Measurements from ENCODE around the gene TUT4.
"Not testable (repeated sequence)": the region's sequence is repeated elsewhere in the genome, so short reads cannot be mapped to it uniquely, and the experiment has no call there.

Gene TUT4, protein sequence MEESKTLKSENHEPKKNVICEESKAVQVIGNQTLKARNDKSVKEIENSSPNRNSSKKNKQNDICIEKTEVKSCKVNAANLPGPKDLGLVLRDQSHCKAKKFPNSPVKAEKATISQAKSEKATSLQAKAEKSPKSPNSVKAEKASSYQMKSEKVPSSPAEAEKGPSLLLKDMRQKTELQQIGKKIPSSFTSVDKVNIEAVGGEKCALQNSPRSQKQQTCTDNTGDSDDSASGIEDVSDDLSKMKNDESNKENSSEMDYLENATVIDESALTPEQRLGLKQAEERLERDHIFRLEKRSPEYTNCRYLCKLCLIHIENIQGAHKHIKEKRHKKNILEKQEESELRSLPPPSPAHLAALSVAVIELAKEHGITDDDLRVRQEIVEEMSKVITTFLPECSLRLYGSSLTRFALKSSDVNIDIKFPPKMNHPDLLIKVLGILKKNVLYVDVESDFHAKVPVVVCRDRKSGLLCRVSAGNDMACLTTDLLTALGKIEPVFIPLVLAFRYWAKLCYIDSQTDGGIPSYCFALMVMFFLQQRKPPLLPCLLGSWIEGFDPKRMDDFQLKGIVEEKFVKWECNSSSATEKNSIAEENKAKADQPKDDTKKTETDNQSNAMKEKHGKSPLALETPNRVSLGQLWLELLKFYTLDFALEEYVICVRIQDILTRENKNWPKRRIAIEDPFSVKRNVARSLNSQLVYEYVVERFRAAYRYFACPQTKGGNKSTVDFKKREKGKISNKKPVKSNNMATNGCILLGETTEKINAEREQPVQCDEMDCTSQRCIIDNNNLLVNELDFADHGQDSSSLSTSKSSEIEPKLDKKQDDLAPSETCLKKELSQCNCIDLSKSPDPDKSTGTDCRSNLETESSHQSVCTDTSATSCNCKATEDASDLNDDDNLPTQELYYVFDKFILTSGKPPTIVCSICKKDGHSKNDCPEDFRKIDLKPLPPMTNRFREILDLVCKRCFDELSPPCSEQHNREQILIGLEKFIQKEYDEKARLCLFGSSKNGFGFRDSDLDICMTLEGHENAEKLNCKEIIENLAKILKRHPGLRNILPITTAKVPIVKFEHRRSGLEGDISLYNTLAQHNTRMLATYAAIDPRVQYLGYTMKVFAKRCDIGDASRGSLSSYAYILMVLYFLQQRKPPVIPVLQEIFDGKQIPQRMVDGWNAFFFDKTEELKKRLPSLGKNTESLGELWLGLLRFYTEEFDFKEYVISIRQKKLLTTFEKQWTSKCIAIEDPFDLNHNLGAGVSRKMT (N-terminal part only)

DNA sequence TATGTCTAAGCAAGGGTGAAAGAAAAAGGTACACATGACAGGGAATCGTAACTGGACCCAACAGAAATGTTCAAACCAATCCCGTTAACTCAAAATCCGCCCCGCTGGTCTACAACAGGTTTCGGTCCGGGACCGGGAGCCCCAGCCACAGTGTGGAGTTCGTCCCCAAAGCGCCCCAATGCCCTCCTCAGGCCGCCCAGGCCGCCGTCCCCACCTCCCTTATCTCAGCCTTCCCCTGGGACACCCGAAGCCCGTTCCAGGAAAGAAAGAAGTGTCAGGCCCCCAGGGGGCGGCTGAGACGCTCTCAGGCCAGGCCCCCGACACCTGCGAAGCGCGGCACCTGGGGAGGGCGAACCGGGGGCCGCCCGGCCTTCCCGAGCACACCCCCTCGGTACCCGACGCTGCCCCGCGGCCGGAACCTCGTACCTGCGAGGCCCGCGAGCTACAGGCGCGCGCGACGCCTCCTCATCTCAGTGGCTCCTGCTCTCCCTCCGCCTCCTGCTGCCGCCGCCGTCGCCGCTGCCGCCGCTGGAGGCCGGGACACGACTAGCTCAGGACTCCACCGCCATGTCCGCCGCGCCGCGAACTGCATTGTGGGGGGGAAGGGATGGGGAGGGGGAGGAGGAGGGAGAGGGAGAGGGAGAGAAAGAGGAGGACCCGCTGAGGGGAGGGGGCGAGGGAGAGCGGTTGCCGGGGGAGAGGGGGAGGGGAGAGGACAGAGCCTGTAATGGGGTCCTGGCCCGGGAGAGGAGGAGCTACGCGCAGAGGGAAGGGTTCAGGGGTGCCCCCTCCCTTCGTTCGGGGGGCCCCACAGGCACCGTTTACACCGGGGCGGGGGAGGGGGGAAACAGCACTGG lies at the start of gene TUT4:
TUT4 (minus strand) TSS at position 588 of the 857 bp plus-strand sequence. CDS start 26,812 bp downstream, outside the sequence.
- DNase-seq (ENCODE audit: insufficient read length, low spot score) (peak; percentile 36), FAIRE-seq (peak; percentile 80)

DNA sequence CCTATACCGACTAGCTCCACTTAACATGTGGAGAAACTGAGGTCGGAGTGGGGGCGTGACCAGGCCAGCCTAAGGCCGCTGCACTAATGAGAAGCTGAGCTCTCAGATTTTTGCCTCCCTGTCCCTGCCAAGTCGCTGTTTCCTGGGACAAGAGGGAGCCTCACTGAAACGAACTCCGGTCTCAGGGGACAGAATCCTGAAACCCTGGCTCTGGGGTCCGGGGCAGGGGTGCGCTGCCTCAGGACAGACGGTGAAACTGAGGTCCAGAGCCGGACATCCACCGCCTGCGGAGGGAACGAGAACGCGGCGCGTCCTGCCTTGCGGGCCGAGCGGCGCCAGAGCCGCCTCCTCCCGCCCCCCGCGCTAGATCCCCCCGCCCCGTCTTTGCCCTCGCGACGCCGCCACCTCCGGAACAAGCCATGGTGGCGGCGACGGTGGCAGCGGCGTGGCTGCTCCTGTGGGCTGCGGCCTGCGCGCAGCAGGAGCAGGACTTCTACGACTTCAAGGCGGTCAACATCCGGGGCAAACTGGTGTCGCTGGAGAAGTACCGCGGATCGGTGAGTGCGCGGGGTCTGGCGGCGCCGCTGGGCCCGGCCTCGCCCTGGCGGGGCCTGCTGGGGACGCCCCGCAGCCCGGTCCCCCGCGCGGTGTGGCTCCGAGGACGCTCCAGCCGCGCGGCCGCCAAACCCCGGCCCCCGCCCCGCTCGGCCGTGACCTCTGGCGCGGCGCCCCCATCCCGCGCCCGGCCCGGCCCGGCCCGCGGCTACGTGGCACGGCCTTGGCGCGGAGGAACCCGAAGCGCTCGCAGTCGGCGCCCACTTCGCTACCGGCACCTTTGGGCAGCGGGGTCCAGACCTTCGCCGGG lies 49.3 kb upstream of the TUT4 start, which contains the start of gene GPX7:
GPX7 (plus strand) TSS at position 381 of the 865 bp plus-strand sequence; CDS start at position 420, 39 bp downstream.
- peak; percentile 69 for DNase-seq (ENCODE audit: insufficient read length, low spot score)

DNA sequence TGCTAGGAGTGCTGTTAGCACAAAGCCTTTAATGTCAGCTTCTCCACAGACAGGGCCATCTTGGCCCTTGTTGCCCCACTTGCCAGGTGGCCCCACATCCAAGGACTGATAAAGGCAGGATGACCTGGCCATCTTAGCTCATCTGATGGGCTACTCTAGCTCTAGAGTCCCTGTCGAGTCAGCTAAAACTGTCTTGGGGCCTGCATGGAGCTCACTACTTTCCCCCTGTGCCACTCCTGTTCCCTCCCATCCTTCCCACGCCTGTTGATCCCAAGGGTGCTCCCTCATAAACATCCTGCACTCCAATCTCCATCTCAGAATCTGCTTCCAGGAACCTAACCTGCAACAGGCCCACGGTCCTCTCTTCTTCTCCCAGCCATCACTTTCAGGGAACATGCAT lies 48.6 kb upstream of the TUT4 start:
- DNase-seq (ENCODE audit: insufficient read length, low spot score) = no peak
- FAIRE-seq = no peak

More for the DNA sequence above, 49.3 kb upstream of the TUT4 start, which contains the start of gene GPX7:
- no peak for FAIRE-seq

DNA sequence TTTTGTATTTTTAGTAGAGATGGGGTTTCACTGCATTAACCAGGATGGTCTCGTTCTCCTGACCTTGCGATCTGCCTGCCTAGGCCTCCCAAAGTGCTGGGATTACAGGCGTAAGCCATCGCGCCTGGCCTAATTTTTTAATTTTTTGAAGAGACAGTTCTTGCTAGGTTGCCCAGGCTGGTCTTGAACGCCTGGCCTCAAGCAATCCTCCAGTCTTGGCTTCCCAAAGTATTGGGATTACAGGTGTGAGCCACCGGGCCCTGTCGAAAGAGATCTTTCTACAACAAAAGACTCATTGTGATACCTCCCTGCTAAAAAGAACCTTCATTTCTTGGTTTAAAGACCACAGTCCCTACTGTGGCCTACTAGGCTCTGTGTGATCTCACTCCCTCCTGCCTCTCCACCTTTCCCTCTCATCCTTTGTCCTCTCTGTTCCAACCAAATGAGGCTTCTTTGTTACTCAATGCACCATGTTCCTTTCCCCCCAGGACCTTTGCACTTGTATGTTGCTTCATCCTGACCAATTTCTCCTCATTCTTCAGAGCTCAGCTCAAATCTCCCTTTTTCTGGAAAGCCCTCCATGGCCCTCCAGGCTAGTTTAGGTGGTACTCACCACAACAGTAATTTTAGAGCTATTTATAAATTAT lies 47.8 kb upstream of the TUT4 start:
- DNase-seq (ENCODE audit: insufficient read length, low spot score) = no peak
- FAIRE-seq = no peak

DNA sequence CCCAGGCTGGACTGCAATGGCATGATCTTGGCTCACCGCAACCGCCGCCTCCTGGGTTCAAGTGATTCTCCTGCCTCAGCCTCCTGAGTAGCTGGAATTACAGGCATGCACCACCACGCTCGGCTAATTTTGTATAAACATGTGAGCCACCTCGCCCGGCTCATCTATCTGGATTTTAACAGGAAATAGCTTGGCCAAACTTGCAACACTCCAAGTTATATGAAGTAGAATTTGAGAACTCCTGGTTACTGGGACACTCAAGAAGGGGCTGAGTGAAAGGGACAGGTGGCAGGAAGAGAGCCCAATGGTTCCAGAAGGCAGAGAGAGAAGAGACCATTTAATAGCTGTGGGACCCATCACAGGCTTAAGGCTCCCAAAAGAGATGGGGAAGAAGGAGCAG lies 46.3 kb upstream of the TUT4 start:
- no peak for DNase-seq (ENCODE audit: insufficient read length, low spot score)
- no peak for FAIRE-seq

DNA sequence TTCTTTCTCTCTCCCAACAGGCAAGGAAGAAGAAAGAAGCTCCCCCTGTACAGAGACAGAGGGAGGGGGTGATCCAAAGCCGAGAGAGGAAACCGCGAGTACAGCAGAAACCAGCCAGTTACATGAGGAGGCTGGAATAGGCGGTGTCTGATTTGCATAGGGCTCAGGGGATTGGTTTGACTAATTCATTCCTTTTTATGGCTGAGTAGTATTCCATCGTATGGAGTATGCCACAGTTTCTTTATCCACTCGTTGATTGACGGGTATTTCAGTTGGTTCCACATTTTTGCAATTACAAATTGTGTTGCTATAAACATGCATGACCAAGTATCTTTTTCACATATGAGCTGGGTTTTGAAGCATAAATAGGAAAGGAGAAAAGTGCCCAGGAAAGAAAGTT lies 45.8 kb upstream of the TUT4 start:
- DNase-seq (ENCODE audit: insufficient read length, low spot score) (no peak), FAIRE-seq (no peak)

DNA sequence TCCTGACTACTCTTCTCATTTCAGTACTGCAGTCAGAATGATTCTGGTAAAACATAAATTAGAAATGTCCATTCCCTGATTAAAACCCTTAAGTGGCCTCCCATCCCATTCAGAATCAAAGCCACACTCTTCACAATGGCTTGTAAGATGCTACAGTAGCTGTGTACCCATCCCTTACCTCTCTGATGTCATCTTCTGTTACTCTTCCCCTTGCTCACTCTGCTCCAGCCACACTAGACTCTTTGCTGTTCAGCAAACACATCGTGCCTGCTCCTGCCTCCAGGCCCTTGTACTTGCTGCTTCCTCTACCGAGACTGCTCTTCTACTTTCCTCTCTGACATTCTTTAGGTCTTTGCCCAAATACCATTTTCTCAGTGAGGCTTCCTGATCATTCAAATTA lies 45.0 kb upstream of the TUT4 start:
- DNase-seq (ENCODE audit: insufficient read length, low spot score) = no peak
- no peak for FAIRE-seq

DNA sequence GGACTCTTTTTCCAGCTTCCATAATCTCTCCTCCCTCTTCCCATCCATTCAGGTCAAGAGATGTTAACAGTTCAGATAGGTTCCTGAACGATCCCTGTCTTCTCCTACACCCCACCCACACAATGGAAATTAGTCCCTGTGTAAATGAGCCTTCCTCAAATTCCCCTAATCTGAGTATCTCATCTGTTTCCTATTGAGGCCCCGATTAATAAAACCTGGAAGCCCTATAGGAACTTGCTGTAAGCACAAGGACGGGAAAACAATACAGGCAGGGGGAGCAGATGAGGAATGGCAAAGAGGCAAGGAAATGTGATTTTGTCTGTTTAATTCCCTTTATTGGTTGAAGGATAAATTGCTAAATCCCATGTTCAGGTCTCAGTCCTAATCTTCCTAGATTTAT lies 42.2 kb upstream of the TUT4 start:
- FAIRE-seq (no peak), DNase-seq (ENCODE audit: insufficient read length, low spot score) (no peak)

DNA sequence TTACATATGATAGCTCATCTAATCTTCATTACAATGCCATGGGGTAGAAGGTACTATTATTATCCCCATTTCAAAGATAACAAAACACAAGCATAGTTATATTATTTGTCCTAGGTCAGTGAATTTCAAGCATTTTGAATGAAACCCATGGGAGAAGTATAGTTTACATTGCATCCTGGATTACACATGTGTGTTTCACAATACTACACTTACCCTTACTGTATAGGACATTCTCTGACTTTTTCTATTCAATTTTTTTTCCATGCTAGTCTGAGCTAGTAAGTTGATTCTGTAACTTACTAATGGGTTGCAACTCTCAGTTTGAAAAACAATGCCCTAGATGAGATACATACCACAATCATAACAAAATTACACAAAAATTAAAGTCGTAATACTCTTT lies 40.6 kb upstream of the TUT4 start:
- DNase-seq (ENCODE audit: insufficient read length, low spot score) (no peak), FAIRE-seq (no peak)

DNA sequence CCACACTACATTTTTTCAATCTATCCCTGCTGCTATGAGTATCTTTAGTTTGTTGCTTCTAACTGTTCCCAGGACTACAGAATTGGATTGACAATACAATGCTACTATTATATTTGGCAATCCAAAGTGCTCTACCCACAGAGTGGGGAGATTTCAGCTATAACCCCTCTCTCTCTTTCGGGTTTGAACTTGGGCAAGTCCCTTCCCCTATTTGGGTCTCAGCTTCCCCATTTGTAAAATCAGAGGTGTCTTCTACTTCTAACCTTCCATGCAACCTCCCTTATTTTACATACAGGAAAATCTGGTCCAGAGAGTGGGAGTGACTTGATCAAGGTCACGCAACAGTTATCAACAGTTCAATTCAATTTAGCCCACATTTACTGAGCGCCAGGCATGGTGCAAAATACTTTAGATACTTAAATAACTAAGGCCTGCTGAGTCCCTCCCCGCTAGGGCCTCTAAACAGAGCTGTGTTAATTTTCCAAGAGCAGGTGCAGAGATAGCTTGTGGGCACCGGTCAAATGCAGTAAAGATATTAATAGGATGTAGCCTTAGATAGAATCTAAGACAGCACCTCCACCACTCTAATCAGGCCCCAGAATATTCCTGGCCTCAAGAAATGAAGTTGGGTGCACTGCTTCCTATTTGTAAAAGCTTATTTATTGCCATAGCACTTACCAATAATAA lies 39.9 kb upstream of the TUT4 start:
- DNase-seq (ENCODE audit: insufficient read length, low spot score) = no peak
- FAIRE-seq = no peak

DNA sequence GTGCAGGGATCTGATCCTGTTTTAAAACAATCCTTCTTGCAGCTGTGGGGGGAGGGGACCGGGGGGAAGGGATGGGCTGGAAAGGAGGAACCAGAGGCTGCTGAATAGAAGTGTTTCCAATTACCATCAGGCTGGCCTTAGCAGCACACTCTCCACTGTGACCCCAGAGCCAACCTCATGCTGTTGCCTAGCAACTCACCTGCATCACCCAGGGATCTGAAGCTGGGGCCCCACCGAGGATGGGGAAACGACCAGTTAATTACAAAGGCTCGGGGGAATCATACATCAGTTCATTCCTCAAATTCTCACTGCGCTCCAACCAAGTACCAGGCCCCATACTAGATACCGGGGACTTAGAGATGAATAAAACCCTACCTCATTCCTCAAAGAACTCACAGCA lies 37.4 kb upstream of the TUT4 start:
- FAIRE-seq = no peak
- no peak for DNase-seq (ENCODE audit: insufficient read length, low spot score)

DNA sequence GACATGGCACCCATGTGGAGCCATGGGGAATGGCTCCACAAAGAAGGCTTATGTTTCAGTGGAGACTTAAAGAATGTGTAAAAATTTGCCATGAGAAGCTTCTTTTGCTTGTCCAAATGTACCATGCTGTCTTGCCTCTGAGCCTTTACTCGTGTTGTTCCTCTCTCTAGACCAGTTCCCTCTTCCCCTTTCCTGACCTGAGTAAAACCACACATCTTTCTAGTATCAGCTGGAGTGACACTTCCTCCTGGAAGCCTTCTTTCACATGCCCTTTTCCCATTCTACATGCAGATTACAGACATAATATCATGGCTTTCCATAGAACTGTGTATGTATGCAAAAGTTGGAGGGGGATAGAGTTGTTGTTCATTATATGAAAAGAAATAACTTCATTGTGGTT lies 35.6 kb upstream of the TUT4 start:
- no peak for DNase-seq (ENCODE audit: insufficient read length, low spot score)
- no peak for FAIRE-seq

DNA sequence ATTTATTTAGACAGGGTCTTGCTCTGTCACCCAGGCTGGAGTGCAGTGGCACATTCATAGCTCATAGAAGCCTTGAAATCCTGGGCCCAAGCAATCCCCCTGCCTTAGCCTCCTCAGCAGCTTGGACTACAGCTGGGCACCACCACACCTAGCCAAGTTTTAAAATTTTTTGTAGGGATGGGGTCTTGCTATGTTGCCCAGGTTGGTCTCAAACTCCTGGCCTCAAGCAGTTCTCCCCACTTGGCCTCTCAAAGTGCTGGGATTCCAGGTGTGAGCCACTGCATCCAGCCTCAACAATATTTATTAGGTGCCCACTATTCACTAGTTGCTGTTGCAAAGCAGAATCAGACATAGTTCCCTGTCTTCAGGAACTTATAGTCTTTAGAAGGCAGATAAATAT lies 35.1 kb upstream of the TUT4 start:
- no peak for FAIRE-seq
- no peak for DNase-seq (ENCODE audit: insufficient read length, low spot score)

DNA sequence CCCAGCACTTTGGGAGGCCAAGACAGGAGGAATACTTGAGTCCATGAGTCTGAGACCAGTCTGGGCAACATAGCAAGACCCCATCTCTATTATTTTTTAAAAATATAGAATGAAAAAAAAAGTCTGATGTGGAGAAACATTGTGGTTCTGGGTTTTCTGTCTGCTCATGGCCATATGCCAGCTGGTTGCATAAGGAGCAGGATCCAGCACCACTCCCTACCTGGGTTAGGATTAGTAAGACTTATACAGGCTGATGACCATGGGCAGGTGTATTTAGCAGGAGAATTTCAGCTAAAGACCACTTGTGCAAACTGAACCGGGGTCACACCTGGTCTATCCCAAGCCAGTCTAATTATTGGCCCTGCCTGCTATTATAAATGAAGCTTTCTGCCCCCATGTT lies 32.6 kb upstream of the TUT4 start:
- no peak for DNase-seq (ENCODE audit: insufficient read length, low spot score)
- no peak for FAIRE-seq

DNA sequence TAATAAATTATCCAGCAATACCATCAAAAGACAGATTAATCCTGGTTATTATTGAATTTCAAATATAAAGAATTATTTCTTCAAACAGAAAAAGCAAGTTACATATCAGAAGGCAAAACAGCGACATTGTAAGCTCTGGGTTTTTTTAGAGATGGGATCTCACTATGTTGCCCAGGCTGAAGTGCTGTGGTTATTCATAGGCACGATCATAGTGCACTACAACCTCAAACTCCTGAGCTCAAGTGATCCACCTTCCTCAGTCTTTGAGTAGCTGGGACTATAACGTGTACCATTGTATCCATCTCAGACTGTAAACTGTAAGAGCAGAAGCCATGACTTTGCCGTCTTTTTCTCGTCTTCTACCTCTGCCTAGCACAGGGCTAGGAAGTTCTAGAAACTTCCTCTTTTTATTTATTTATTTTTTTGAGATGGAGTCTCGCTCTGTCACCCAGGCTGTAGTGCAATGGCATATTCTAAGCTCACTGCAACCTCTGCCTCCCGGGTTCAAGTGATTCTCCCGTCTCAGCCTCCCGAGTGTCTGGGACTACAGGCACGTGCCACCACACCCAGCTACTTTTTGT lies 29.3 kb upstream of the TUT4 start:
- no peak for DNase-seq (ENCODE audit: insufficient read length, low spot score)
- no peak for FAIRE-seq

DNA sequence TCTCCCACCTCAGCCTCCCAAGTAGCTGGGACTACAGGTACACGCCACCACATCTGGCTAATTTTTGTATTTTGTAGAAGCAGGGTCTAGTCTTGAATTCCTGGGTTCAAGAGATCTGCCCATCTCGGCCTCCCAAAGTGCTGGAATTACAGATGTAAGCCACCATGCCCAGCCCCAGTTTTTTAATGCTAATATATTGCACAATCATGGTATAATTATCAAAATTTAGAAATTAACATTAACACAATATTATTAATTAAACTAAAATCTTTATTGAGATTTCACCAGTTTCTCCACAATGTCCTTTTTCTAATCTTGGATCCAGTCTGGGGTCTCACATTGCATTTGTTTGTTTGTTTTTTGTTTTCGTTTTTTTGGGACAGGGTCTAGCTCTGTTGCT lies 27.4 kb upstream of the TUT4 start:
- no peak for FAIRE-seq

DNA sequence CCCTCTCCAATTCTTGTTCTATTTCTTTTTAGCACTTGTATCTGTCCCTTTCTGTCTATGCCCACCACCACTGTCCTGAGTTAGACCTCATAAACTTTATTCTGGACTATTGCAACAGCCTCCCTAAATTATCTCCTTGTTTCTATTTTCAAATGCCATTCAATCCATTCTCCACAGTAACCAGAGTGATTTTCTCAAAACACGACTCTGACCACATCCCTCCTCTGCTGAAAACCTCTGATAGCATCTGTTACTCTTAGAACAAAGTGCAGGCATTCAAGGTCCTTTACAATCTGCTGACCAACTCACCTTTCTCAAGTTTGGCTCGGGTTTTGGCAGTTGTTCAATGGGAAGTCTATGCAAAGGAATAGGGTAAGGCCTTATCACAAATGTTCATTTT lies 26.5 kb upstream of the TUT4 start:
- FAIRE-seq (no peak), DNase-seq (ENCODE audit: insufficient read length, low spot score) (no peak)

More for the DNA sequence above, 27.4 kb upstream of the TUT4 start:
- DNase-seq (ENCODE audit: insufficient read length, low spot score) = no peak

DNA sequence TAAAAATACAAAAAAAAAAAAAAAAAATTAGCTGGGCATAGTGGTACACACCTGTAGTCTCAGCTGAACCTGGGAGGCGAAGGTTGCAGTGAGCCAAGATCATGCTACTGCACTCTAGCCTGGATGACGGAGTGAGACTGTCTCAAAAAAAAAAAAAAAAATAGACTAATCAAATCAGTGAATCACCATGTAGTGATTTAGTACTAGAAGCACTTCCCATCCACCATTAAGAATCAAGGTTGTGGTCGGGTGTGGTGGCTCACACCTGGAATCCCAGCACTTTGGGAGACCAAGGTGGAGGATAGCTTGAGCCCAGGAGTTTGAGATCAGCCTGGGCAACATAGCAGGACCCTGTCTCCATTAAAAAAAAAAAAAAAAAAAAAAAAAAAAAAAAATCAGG lies 25.2 kb upstream of the TUT4 start:
- FAIRE-seq; DNase-seq (ENCODE audit: insufficient read length, low spot score): not testable (repeated sequence)
